GM19455 (cell line): ENCODE results near the gene HDAC4.

Source experiments
- ATAC-seq: cut with Tn5 transposase; IDR thresholded peaks from one replicate; pipeline ENCODE4 v1.9.1; 2021; ENCODE audit not compliant: unreplicated experiment

HDAC4 gene

GRCh38 chr2:239194731-239195317, 206.0 kb downstream of the HDAC4 start:
- ATAC-seq: no peak

- no peak for ATAC-seq
These were observed 206.7 kb downstream of the HDAC4 start for GRCh38 chr2:239193925-239194677.

GRCh38 chr2:239193401-239193811, 207.4 kb downstream of the HDAC4 start:
- ATAC-seq: no peak

- no peak for ATAC-seq
These were observed 207.8 kb downstream of the HDAC4 start for GRCh38 chr2:239192975-239193374.

- no peak for ATAC-seq
These were observed 208.4 kb downstream of the HDAC4 start for GRCh38 chr2:239192456-239192855.

- ATAC-seq: no peak
These were observed 209.6 kb downstream of the HDAC4 start for GRCh38 chr2:239190921-239191885.

GRCh38 chr2:239190361-239190760, 210.5 kb downstream of the HDAC4 start:
- no peak for ATAC-seq

GRCh38 chr2:239189711-239190131, 211.1 kb downstream of the HDAC4 start:
- no peak for ATAC-seq

GRCh38 chr2:239188536-239188935, 212.3 kb downstream of the HDAC4 start:
- ATAC-seq: no peak

GRCh38 chr2:239187464-239188253, 213.2 kb downstream of the HDAC4 start:
- ATAC-seq: no peak

GRCh38 chr2:239186516-239187357, 214.1 kb downstream of the HDAC4 start:
- no peak for ATAC-seq

GRCh38 chr2:239184968-239185903, 215.6 kb downstream of the HDAC4 start:
- no peak for ATAC-seq

- no peak for ATAC-seq
These were observed 216.6 kb downstream of the HDAC4 start for GRCh38 chr2:239184179-239184578.

GRCh38 chr2:239182981-239183791, 217.6 kb downstream of the HDAC4 start:
- ATAC-seq: no peak

GRCh38 chr2:239181903-239182581, 218.8 kb downstream of the HDAC4 start:
- no peak for ATAC-seq

- no peak for ATAC-seq
These were observed 219.5 kb downstream of the HDAC4 start for GRCh38 chr2:239181074-239181902.
